Amygdala (tissue), 56 donors: Measurements from ENCODE around the gene EIF2S1.

Experiments
- DNase-seq, 56 donors: peaks; one replicate each; lab custom pipeline; 2025; lab: John Stamatoyannopoulos, UW

The EIF2S1 gene

GRCh38 chr14:67429510-67430205 lies 69.5 kb downstream of the EIF2S1 start:
- DNase-seq = no peak

GRCh38 chr14:67432050-67432564 lies 72.0 kb downstream of the EIF2S1 start:
- DNase-seq = no peak

- DNase-seq = peak in 1 of 56 donors; percentile 44
Observed at GRCh38 chr14:67435603-67436002, 75.5 kb downstream of the EIF2S1 start.
